GM12801 (cell line): ENCODE results near the gene PINK1.

Experiments used
- TF ChIP-seq, protein P1 (sequence below): IDR thresholded peaks from one replicate; pipeline ENCODE4 v1.5.1; 2011; ENCODE audit warnings: control low read depth; ENCODE audit not compliant: insufficient read length; ENCODE audit errors: extremely low read depth

The PINK1 gene

DNA sequence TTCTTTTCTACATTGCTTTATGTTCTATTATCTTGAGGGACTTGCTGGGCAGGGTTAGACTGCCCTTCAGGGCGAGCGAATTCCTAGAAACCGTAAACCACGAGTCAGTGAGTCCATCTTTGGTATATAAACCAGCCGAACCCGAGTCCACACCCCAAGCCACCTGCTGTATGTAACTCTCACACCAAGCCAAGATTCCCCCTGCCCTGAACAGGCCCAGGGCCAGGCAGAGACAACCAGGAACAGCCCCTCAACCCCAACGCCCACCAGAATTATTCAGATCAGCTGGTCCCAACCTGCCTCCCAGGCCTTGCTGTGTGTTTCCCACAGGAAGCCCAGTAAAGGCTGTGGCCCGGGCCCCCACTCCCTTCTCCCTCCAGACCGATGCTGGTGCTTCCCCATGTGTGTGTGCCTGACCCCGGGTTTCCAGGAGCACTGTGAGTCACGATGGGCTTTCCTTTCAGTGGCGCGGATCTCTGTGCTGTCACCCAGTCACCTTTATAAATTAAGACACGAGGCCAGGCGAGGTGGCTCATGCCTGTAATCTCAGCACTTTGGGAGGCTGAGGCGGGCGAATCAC lies 67.5 kb downstream of the PINK1 start:
- TF ChIP-seq, protein P1, sequence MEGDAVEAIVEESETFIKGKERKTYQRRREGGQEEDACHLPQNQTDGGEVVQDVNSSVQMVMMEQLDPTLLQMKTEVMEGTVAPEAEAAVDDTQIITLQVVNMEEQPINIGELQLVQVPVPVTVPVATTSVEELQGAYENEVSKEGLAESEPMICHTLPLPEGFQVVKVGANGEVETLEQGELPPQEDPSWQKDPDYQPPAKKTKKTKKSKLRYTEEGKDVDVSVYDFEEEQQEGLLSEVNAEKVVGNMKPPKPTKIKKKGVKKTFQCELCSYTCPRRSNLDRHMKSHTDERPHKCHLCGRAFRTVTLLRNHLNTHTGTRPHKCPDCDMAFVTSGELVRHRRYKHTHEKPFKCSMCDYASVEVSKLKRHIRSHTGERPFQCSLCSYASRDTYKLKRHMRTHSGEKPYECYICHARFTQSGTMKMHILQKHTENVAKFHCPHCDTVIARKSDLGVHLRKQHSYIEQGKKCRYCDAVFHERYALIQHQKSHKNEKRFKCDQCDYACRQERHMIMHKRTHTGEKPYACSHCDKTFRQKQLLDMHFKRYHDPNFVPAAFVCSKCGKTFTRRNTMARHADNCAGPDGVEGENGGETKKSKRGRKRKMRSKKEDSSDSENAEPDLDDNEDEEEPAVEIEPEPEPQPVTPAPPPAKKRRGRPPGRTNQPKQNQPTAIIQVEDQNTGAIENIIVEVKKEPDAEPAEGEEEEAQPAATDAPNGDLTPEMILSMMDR = no peak
